HG03432 (cell line): ENCODE data around the gene PLEKHG2.

Source experiments
- ATAC-seq: cut with Tn5 transposase; IDR thresholded peaks from one replicate; pipeline ENCODE4 v1.9.1; 2021; ENCODE audit warnings: mild to moderate bottlenecking, moderate library complexity; ENCODE audit not compliant: unreplicated experiment

PLEKHG2 gene

GRCh38 chr19:39382991-39383828 is 29.3 kb upstream of the PLEKHG2 start:
- no peak for ATAC-seq

GRCh38 chr19:39384839-39385568 is 27.5 kb upstream of the PLEKHG2 start:
- no peak for ATAC-seq

GRCh38 chr19:39385629-39386411 is 26.6 kb upstream of the PLEKHG2 start:
- ATAC-seq = no peak

- ATAC-seq = no peak
These were observed 25.9 kb upstream of the PLEKHG2 start for GRCh38 chr19:39386557-39386956.

- no peak for ATAC-seq
These were observed 23.8 kb upstream of the PLEKHG2 start for GRCh38 chr19:39388657-39389056.

GRCh38 chr19:39389631-39390414 is 22.6 kb upstream of the PLEKHG2 start:
- no peak for ATAC-seq

- ATAC-seq = no peak
These were observed 22.1 kb upstream of the PLEKHG2 start for GRCh38 chr19:39390451-39390750.

GRCh38 chr19:39390751-39391437 is 21.6 kb upstream of the PLEKHG2 start, which contains the start of the genes MED29 and PAF1:
Gene MED29 (plus strand): TSS chr19:39391378. CDS start chr19:39391423, 45 bp downstream.
Gene PAF1 (minus strand): TSS chr19:39391106. CDS start chr19:39390864, 242 bp downstream.
- ATAC-seq = peak; percentile 86

- ATAC-seq = peak; percentile 39
These were observed 14.8 kb upstream of the PLEKHG2 start for GRCh38 chr19:39397360-39398296.

- ATAC-seq = no peak
These were observed 14.1 kb upstream of the PLEKHG2 start for GRCh38 chr19:39398297-39398864.

GRCh38 chr19:39399668-39400050 is 12.8 kb upstream of the PLEKHG2 start:
- ATAC-seq = no peak

GRCh38 chr19:39400061-39400460 is 12.4 kb upstream of the PLEKHG2 start:
- ATAC-seq = no peak

GRCh38 chr19:39401070-39401548 is 11.4 kb upstream of the PLEKHG2 start:
- peak; percentile 9 for ATAC-seq

- peak; percentile 27 for ATAC-seq
These were observed 10.7 kb upstream of the PLEKHG2 start for GRCh38 chr19:39401549-39402345.

GRCh38 chr19:39402346-39403300 is 9.8 kb upstream of the PLEKHG2 start:
- ATAC-seq = peak; percentile 26
